KBM-7 (cell line): Measurements from ENCODE around the gene AFG1L.

ENCODE experiments used
- DNase-seq: peaks from one replicate; pipeline ENCODE4 v3.0.0-alpha.2; 2015
- in situ Hi-C: fragments of 300-500 bp; cut with MboI; formaldehyde crosslinking; loops from 2 replicates; pipeline ENCODE4 v1.14.3; 2020; ENCODE audit warnings: low sequenced_read_pairs, low pct_unique_long_range_greater_than_20kb, mixed read lengths

Gene AFG1L

DNA sequence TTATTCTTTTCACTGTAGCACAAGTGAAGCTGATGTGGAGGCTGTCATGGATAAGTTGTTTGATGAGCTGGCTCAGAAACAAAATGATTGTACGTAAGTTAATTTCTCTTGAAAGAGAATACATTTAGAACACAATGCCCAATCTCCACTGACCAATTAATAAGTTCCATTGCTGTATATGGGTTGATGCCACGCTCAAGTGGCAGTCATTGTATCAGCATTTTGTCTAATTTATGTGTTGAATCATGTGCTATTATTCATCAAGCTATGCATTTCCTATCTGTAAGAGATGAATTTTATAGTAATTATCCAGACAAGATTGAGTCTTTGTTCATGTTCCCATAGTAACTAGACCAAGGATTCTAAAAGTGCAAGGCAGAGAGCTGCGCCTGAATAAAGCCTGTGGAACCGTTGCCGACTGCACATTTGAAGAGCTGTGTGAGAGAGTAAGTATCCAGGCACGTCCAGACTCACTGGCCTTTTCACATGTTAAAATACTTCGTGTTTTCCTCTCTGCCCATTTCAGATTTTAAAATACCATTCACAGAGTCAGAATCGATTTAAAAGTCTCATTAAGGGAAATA, 182.1 kb downstream of the AFG1L start:
- DNase-seq, result no peak
- in situ Hi-C loops, result loop anchor here (25.0 kb wide), 1 partner anchor 365 kb away; no protein-coding TSS in a partner anchor

- in situ Hi-C loops, result loop anchor here (25.0 kb wide), 1 partner anchor 370 kb away; no protein-coding TSS in a partner anchor
- DNase-seq, result no peak
Observed at GRCh38 chr6:108482559-108482958, 187.7 kb downstream of the AFG1L start.

GRCh38 chr6:108484016-108484415, 189.2 kb downstream of the AFG1L start:
- DNase-seq, result no peak
- in situ Hi-C loops, result loop anchor here (25.0 kb wide), 1 partner anchor 372 kb away; no protein-coding TSS in a partner anchor

DNA sequence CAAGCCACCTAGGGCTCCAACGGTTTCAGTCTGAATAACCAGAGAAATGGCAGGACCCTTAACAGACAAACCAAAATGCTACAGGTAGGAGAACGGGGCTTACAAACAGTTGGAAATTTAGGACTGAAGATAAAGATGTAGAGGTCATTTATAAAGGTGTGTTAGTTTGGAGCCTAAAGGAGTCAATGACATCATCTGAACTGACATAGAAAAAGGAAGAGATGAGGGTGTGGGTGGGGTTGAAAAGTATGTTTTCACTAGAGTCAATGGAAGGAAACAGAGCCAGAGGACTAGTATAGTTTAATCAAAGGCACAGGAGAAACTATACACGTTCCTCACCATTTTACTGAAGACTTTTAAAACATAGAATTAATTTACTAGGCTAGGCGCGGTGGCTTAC, 194.8 kb downstream of the AFG1L start:
- in situ Hi-C loops, result loop anchor here (25.0 kb wide), 1 partner anchor 377 kb away; no protein-coding TSS in a partner anchor
- no peak for DNase-seq

DNA sequence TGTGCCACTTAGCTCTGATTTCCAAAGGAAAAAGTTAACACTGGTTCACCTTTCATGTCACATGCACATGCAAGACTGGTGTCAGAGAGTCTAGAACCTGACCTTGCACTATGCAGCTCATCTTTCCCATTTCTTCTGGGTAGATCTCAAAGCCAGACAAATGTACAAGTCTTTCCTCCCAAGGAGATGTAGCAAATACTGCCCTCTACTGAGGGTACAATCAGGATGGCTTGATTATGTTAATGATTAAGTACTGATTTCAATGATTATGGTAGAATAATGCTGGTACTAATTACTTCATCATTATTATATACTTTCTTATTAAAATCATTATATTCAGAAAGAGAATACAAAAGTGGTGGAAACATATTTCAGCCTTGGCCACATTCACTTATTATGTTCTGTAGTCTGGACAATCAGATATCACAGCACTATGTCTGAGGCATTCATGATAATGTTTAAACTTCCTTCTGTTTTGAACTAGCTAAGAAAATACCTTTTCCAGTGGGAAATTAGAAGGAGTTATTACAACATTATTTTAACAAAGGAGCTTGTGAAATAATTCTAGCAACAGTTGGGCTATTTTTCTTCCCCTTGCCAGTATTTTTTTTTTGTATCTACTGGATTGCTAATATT, 197.4 kb downstream of the AFG1L start:
- in situ Hi-C loops, result loop anchor here (25.0 kb wide), 1 partner anchor 380 kb away; no protein-coding TSS in a partner anchor

GRCh38 chr6:108494434-108494833, 199.6 kb downstream of the AFG1L start:
- in situ Hi-C loops, result loop anchor here (25.0 kb wide), 1 partner anchor 382 kb away; no protein-coding TSS in a partner anchor
- no peak for DNase-seq

More for the DNA sequence above, 197.4 kb downstream of the AFG1L start:
- DNase-seq, result peak; percentile 48

GRCh38 chr6:108497883-108498282, 203.0 kb downstream of the AFG1L start:
- peak; percentile 65 for DNase-seq
- in situ Hi-C loops, result loop anchor here (25.0 kb wide), 1 partner anchor 386 kb away; no protein-coding TSS in a partner anchor

DNA sequence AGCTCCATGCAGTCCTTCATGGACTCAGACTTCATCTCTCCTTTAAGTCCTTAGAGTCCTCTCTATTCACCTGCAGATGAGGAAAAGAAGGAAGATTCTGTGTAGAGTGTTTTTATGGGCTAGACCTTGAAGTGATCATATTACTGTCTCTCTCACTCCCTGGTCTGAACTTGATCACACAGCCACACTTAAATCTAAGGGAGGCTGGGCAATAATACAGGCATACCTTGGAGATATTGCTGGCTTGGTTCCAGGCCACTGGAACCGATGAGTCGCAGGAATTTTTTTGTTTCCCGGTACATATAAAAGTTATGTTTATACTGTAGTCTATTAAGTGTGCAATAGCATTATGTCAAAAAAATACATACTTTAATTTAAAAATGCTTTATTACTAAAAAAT, 206.7 kb downstream of the AFG1L start:
- DNase-seq, result no peak
- in situ Hi-C loops, result loop anchor here (25.0 kb wide), 1 partner anchor 514 kb away; no protein-coding TSS in a partner anchor

DNA sequence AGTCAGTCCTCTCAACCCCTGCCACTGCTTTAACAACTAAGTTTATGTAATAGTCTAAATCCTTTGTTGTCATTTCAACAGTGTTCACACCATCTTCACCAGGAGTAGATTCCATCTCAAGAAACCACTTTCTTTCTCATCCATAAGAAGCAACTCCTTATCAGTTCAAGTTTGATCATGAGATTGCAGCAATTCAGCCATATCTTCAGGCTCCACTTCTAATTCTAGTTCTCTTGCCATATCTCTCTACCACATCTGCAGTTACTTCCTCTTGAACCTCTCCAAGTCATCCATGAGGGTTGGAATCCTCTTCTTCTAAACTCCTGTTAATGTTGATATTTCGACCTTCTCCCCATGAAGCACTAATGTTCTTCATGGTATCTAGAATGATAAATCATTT, 208.0 kb downstream of the AFG1L start:
- peak; percentile 82 for DNase-seq
- in situ Hi-C loops, result loop anchor here (25.0 kb wide), 1 partner anchor 516 kb away; no protein-coding TSS in a partner anchor

DNA sequence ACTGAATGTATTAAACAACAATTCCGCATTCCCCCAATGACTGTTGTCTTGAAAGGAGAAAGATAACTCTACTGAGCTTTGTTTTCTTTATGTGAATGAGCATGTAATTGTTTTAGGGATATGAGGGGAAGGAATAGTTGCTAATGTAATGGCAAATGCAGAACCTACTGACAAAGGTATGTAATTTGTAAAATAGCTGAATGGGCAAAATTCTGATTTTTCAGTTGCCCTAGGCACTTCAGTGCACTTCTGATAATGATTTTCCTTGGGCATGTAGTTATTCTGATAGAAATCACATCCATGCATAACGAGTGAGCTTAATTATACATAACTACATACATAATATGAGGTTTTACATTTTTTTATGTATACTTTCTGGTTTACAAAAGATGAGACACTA, 212.5 kb downstream of the AFG1L start:
- in situ Hi-C loops, result loop anchor here (25.0 kb wide), 1 partner anchor 520 kb away; no protein-coding TSS in a partner anchor
- DNase-seq, result no peak

GRCh38 chr6:108510461-108511319, 215.8 kb downstream of the AFG1L start:
- DNase-seq, result no peak
- in situ Hi-C loops, result loop anchor here (25.0 kb wide), 1 partner anchor 523 kb away; no protein-coding TSS in a partner anchor

GRCh38 chr6:108518714-108519576, 224.1 kb downstream of the AFG1L start:
- in situ Hi-C loops, result loop anchor here (25.0 kb wide), 1 partner anchor 532 kb away; no protein-coding TSS in a partner anchor
- DNase-seq, result peak; percentile 56

DNA sequence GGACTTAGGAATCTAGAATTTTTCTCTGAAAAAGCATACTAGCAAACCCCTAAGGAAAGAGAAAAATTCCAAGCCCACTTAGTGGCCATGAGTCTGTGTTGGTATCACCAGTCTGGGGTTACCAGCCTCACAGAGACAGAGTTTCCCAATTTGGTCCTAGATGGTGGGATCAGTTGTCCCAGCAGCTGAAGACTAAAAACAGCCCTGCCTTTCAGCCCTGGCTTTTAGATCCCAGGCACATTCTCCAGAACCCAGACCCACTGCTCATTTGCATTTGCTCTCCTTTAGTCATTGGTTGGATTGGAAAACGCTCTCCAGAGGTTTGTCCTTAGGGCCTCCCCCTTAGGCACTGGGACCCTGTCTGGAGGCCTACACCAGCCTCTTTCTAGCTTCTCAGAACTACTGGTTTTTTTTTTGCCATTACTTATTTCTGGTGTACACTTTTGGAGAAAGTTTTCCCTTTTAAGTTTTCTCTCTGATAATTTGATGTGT, 226.8 kb downstream of the AFG1L start:
- in situ Hi-C loops, result loop anchor here (25.0 kb wide), 1 partner anchor 534 kb away; no protein-coding TSS in a partner anchor
- no peak for DNase-seq

DNA sequence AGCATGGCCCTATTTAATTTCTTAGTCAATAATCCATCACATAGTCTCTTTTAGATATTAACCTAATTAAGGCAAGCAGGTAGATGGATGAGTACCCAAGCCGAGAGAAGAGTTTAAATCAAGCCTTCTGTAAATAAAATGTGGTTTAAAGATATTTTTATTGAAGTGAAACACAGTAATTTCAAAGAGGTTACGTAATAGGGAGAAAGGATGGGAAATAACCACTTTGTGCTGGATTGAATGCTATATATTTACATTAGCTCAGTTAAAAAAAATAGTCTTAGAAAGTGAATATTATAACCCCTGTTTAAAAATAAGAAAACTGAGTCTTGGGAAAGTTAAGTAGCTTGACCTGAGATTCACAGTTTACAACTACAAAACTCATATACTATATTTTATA, 228.8 kb downstream of the AFG1L start:
- in situ Hi-C loops, result loop anchor here (25.0 kb wide), 1 partner anchor 536 kb away; no protein-coding TSS in a partner anchor
- no peak for DNase-seq

GRCh38 chr6:108524528-108525248, 229.8 kb downstream of the AFG1L start:
- no peak for DNase-seq
- in situ Hi-C loops, result loop anchor here (25.0 kb wide), 2 partner anchors 537 to 863 kb away; partner anchors contain the start of gene CD164

- in situ Hi-C loops, result loop anchor here (25.0 kb wide), 1 partner anchor 861 kb away; the partner anchor contains the start of gene CD164
Observed at GRCh38 chr6:108526739-108527174, 231.9 kb downstream of the AFG1L start.

DNA sequence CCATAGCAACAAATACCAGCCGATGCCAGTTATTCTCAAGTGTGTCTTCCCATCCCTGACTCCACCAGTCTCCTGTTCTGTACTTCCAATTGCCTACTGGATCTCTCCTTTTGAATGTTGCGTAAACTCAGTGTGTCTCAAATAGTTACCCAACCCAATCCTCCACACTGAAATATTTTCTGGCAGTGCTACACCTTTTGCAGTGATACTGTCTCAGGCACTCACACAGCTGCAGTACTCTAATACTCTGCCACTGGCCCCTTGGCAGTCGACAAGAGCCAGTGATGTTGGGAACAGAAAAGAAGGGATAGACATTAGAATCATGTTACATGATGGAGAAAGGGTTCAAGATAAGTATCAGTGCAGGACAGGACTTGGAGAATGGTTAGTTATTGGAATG, 234.0 kb downstream of the AFG1L start:
- no peak for DNase-seq
- in situ Hi-C loops, result loop anchor here (25.0 kb wide), 1 partner anchor 858 kb away; the partner anchor contains the start of gene CD164

More at GRCh38 chr6:108526739-108527174, 231.9 kb downstream of the AFG1L start:
- DNase-seq, result peak; percentile 67
